Stimulated activated CD4-positive, alpha-beta T cell treated with anti-CD3 and anti-CD28 coated beads, Interleukin-12 subunit alpha, Interleukin-12 subunit beta, amount 100 ng/mL, for 4 hours (primary cell): ENCODE results near the gene OSBPL5.

Experiments used
- DNase-seq: peaks from one replicate; pipeline ENCODE4 v3.0.0-alpha.2; 2020

Gene OSBPL5

GRCh38 chr11:3133261-3134217 is 31.6 kb downstream of the OSBPL5 start:
- no peak for DNase-seq

GRCh38 chr11:3132831-3133260 is 32.3 kb downstream of the OSBPL5 start:
- DNase-seq: no peak

GRCh38 chr11:3132271-3132781 is 32.8 kb downstream of the OSBPL5 start:
- DNase-seq: no peak

- DNase-seq: no peak
Measured at GRCh38 chr11:3131330-3131941, 33.7 kb downstream of the OSBPL5 start.

- DNase-seq: no peak
Measured at GRCh38 chr11:3130269-3131071, 34.6 kb downstream of the OSBPL5 start.

- DNase-seq: no peak
Measured at GRCh38 chr11:3129591-3130268, 35.4 kb downstream of the OSBPL5 start.

GRCh38 chr11:3129181-3129590 is 35.9 kb downstream of the OSBPL5 start:
- DNase-seq: no peak

GRCh38 chr11:3128356-3129180 is 36.5 kb downstream of the OSBPL5 start:
- DNase-seq: no peak

- no peak for DNase-seq
Measured at GRCh38 chr11:3127706-3128355, 37.3 kb downstream of the OSBPL5 start.

- DNase-seq: no peak
Measured at GRCh38 chr11:3126901-3127691, 38.0 kb downstream of the OSBPL5 start.

- DNase-seq: no peak
Measured at GRCh38 chr11:3126207-3126865, 38.8 kb downstream of the OSBPL5 start.

GRCh38 chr11:3124821-3125220 is 40.3 kb downstream of the OSBPL5 start:
- DNase-seq: no peak

GRCh38 chr11:3123761-3124733 is 41.1 kb downstream of the OSBPL5 start:
- no peak for DNase-seq

- no peak for DNase-seq
Measured at GRCh38 chr11:3123305-3123704, 41.8 kb downstream of the OSBPL5 start.

GRCh38 chr11:3122775-3123201 is 42.3 kb downstream of the OSBPL5 start:
- no peak for DNase-seq

GRCh38 chr11:3121931-3122774 is 43.0 kb downstream of the OSBPL5 start:
- DNase-seq: no peak

- DNase-seq: no peak
Measured at GRCh38 chr11:3121416-3121815, 43.7 kb downstream of the OSBPL5 start.
